Activated CD4-positive, alpha-beta T cell treated with anti-CD3 and anti-CD28 coated beads, Interleukin-2, amount 50 U/mL, for 24 hours (primary cell): ENCODE measurements around the gene GNG8.

Source experiments
- DNase-seq, 2 donors: peaks; one replicate each; pipeline ENCODE4 v3.0.0-alpha.2; 2020; ENCODE audit warnings: low read depth in 1 of 2, low spot score in 1 of 2

Gene GNG8

DNA sequence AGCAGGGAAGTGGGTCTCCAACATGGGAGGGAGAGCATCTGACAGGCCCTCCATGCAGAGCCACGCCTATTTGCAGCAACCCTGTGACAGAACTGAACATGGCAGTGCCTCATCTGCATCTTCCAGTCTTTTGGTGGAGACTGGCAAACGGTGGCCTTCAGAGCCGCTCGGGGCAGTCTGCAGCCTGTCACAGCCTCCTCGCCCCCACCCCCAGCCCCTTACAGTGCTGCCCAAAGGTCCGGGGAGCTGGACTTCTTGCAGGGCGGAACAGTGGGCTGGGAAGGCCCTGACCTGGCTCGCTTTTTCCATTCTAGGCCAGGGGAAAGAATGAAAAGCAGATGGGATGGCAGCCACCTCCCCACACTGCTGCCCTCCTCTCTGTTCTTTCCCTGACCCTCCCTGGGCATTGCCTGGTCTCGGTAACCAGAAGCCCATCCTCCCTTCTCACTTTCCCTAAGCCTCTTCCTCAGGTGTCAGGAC is 32.2 kb downstream of the GNG8 start:
- DNase-seq = no peak

DNA sequence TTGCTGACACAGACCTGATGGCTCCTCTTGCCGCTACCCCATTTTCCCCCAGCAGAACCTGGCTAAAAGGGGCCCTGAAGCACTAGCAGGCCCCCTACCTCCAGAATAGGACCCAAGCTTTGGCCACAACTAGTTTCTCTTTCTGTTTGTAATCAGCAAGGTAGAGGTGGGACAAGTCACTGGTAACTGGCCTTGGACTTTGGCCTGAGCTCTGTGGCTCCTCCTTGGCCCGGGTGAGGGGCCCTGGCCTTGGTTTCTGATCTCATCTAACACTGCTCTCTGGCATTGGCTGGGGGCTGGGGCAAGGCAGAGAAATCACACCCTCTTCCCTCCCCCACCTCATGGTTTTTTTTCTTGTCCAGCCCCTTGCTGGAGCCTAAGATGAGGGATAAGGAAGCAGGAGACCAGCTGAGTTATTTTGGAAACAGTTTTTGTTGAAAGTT is 32.8 kb downstream of the GNG8 start:
- no peak for DNase-seq

DNA sequence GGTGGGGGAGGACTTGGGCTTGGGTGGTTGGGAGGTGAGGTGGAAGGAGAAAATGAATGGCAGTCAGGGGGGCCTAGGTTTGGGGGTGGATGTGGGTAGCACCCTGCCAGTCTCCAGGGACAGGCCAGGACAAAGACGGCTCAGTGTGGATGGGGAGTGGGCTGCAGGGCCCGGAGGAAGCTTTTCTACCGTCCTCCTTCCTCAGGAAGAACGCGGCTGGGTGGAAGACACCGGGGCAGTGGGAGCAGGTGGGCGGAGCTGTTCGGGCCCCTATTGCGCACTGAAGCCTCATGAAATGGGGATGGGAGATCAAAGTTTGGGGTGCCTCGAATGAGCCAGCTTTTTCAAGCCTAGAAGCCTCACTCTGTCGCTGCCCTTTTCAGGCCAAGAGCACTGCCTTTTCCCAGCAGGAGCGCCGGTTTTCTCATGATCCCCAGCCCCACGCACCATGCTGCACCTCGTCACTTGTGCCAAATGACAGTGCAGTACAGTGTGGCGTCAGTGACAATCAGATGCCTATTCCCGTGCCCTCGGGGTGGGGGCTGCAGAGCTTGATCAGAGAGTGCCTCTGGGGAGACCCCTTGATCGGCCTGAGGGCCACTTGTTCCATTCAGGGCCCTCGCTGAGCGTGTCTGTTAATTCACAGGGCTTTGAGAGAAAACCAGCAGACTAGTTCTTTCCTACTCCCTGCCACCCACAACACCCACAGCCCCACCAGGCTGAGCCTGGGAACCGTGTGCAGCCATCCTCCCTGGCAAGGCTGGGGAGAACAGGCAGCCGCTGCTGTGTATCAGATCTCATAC is 33.4 kb downstream of the GNG8 start:
- peak in 1 of 2 donors; percentile 61 for DNase-seq

DNA sequence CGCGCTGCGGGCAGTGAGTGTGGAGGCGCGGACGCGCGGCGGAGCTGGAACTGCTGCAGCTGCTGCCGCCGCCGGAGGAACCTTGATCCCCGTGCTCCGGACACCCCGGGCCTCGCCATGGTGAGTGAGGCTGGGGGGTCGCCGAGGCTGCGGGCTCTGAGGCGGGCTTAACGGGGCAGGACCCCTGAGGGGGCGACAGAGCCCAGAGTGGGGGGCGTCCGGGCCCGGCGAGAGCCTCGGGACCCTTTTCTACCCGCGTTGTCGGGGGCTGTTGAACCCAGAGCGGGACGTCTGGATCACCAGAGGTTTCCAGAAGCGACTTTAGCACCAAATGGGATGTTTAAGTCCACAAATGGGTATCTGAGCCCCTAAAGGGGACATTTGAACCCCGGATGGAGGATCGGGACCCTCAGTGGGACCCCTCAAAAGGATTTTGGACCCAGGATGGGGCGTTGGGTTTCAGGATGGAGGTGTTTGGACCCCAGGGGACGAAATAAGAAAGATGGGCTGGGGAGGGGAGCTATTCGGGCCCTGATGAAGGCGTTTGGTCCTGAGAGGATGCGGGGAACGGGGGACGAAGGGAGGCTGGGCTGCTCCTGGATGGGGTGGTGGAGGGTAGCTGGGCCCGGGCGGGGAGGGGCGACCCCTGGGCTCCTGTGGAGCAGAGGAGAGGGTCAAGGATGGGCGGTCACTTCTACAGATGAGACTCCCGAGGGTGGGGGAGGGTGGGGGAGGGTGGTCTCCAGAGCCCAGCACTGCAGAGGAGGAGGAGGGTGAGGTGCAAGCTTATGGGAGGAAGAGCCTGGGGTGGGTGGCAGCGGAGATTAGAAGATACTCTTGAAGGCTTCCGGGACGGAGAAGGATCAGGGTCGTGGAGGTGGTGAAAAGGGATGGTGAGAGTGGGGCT is 34.4 kb downstream of the GNG8 start, which contains the start of gene CALM3:
Gene CALM3, plus strand, starts transcription at position 13 of the 907 bp plus-strand sequence. Its CDS starts 105 bp downstream, at position 118.
- DNase-seq = no peak

DNA sequence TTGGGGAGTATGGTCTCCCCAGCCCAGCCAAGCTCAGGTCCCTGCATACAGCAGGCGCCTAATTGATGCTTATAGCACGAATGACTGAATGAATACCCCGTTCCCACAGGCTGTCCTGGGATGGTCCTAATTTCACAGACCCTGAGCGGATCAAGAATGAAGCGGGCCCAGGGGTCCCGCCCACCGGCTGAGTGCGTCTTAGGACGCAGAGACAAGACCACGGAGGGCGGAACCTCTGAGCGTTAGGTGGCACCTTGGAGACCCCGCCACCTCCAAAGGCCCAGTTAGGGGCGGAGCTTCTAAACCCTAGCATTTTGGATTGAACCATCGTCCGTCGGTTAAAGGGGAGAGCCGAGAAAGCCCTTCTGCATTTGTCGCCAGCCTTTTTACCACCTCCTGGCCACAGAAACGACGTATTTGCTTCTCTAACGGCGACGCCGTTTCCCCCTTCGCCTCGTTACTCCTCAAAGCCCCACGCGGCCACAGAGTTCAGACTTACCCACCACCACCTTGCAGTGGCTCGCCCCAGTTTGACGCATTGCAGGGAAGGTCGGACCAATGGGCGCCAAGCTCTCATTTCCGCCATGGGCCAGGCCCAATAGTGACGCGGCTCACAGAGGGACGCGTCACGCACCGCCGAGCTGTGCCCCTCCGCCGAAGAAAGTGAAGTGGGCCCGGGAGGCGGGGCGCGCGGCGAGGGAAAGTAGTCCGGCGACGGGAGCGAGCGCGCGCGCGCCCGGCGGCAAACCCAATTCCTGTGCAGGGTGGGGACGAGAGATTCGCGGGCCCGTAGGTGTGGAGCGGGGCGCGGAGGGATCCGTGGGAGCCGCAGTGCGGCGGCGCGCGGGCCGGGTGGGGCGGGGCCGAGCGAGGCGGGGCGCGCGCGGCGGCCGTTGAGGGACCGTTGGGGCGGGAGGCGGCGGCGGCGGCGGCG is 35.4 kb downstream of the GNG8 start:
- DNase-seq = peak; percentile 97 to 98

DNA sequence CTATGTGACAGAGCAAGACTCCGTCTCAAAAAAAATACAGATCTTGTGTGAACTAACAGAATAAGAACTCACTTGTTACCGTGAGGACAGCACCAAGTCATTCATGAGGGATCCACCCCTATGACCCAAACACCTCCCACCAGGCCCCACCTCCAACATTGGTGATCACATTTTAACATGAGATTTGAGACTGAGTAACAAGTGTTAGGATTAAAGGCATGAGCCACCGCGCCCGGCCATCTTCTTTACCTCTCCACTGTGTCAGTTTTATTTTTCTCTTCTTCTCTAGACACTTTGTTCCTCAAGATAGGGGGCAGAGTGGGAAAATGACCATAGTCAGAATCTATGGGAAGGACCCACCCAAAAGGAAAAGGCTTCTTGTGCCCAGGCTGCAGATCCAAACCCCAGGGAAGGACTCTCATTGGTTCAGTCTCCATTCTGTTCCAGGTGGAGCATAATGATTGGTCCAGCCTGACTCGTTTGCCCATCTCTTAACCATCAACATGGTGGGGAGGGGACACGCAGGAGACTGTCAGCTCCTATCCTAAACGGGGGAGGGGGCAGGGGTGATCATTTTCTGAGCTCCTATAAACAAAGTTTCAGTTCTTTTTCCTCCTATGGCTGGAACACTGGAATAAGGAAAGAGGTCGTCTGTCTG is 36.2 kb downstream of the GNG8 start:
- no peak for DNase-seq

DNA sequence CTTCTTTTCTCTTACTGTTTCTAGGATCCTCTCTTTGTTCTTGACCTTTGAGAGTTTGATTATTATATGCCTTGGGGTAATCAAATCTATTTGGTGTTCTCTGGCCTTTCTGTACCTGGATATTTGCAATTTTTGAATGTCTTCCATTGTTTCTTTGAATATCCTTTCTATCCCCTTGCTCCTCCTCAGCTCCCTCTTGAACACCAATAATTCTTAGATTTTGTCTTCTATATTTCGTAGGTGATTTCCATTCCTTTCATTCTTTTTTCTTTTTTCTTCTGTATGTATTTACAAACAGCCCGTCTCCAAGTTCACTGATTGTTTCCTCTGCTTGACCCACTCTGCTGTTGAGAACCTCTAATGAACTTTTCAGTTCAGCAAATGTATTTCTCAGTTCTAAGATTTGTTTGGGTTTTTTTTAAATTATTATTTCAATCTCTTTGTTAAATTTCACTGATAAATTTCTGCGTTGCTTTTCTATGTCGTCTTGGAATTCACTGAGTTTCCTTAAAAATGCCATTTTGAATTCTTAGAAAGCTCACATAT is 37.6 kb downstream of the GNG8 start:
- DNase-seq = no peak

DNA sequence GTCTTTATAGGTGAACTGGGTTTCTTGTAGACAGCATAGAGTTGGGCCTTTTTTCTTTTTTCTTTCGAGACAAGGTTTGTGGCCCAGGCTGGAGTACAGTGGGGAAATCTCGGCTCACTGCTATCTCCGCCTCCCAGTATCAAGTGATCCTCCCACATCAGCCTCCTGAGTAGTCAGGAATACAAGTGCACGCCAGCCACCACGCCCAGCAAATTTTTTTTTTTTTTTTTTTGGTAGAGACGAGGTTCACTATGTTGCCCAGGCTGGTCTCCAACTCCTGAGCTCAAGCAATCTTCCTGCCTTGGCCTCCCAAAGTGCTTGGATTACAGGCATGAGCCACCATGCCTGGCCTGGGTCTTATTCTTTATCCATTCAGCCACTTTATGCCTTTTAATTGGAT is 40.0 kb downstream of the GNG8 start:
- DNase-seq = no peak

DNA sequence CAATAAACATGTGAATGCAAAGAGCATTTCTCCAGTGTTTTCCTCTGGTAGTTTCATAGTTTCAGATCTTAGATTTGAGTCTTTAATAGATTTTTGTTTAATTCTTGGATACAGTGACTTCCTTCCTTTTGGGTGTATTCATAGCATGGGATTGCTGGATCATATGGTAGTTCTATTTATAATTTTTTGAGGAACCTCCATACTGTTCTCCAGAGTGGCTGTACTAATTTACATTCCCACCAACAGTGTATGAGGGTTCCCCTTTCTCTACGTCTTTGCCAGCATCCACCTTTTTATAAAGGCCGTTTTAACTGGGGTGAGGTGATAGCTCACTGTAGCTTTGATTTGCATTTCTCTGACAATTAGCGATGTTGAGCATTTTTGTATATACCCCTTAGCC is 44.1 kb downstream of the GNG8 start:
- DNase-seq = no peak

DNA sequence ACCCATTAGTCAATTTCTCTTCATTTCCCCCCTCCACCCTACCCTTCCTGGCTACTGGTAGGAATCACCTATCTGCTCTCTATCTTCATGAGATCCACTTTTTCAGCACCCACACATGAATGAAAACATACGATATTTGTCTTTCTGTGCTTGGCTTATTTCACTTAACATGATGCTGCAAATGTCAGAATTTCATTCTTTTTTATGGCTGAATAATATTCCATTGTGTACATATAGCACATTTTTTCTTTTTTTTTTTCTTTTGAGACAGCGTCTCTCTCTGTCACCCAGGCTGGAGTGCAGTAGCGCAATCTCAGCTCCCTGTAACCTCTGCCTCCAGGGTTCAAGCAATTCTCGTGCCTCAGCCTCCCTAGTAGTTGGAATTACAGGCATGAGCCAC is 44.7 kb downstream of the GNG8 start:
- no peak for DNase-seq

DNA sequence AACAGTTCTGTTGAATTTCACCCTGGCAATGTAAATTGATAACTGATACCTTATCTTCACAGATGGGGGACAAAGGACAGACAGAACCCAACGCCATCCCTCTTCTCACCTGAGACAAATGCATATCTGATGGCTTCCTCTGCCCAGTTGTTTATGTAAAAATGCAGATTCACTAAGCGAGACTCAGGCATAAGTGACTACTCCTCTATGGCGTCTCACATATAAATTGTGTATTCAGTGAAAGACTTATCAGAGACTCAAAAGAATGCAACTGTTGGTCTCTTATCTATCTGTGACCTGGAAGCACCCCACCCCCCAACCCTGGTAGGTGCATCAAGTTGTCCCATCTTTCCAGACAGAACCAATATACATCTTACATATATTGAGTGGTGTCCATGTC is 48.1 kb downstream of the GNG8 start:
- DNase-seq = no peak

DNA sequence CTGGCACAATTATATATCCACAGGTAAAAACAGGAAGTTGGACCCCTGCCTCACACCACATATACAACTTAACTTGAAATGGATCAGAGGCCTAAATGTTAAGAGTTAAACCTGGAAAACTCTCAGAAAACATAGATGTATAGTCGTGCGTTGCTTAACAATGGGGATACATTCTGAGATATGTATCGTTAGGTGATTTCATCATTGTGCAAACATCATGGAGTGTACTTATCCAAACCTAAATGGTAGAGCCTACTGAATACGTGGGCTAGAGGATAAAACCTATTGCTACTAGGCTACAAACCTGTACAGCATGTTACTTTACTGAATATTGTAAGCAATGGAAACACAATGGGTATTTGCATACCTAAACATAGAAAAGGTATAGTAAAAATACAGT is 49.7 kb downstream of the GNG8 start:
- no peak for DNase-seq

DNA sequence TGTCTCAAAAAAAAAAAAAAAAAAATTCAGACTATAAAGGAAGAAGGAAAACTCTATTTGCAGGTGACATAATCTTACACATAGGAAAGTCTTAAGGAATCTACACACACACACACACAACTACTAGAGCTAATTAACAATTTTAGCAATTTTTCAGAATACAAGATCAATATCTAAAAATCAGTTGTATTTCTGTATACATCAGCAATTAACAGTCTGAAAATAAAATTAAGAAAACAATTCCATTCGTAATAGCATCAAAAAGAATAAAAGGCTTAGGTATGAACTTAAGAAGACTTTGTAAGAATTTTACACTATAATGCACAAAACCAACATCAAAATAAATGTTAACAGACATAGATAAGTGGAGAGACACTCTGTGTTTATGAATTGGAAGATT is 50.5 kb downstream of the GNG8 start:
- no peak for DNase-seq
